PFSK-1 (cell line): ENCODE data around the gene MRPL4.

Experiments
- POLR2AphosphoS5 ChIP-seq: IDR thresholded peaks from 2 replicates; pipeline ENCODE4 v1.6.1; 2012; ENCODE audit warnings: low read depth, mild to moderate bottlenecking, control low read depth, low read length, moderate library complexity
- REST ChIP-seq, 2 experiments: IDR thresholded peaks; 2 replicates each; pipeline versions ENCODE4 v1.6.1 to v1.8.0; 2011 to 2012; ENCODE audit warnings: low read depth in 2 of 2, low read length in 2 of 2, control low read depth in 1 of 2, inconsistent platforms in 1 of 2, mild to moderate bottlenecking in 1 of 2, moderate library complexity in 1 of 2; ENCODE audit not compliant: insufficient read depth in 1 of 2

DNA sequence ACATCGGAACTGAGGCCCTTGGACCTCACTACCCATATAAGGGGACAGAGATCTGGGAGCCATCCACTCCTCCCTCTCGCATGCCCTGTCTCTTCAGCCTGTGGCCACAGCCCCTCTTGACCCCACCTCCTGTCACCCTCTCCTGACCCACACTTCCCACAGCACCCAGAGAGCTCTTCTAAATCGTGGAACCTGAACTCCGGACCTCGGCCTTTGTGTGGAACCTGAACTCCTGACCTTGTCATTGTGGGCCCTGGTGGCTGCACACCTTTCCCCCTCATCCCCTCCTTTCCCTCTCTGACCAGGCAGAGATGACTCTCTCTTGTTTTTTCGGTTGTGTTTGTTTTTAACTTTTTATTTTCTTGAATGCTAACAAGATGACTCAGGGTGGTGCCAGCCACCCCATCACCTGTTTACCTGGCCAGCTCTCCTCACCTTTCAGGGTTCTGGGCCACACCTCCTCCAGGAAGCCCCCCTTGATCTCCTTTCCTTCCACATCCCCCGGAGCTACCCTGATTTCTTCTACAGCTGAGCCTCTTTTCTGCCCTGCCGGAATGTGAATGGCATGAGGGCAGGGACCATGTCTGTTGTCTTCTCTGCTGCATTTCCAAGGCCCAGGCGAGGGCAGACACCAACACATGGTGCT is 5.1 kb downstream of the MRPL4 start:
- no peak for TF ChIP-seq REST (IDR thresholded peaks at IDR 0.05; ENCODE audit: insufficient read depth in 1 of 2, low read depth in 2 of 2, low read length in 2 of 2)
- TF ChIP-seq POLR2AphosphoS5: no peak
